HCT116 (cell line): ENCODE data around the gene ITGAE. TPM values are rescaled to one million over a fixed set of nuclear protein-coding genes. Genes with fewer than 3 reads are reported as not detected.

ENCODE experiments used
- ATAC-seq: fragments of 200-7000 bp; cut with Tn5 transposase; 2 replicates; pipeline ENCODE4 v1.9.1; 2020; ENCODE audit warnings: mild to moderate bottlenecking, moderate library complexity
- BruUV-seq: library from RNA; stranded (reverse); fragments of 400-500 nt; replicated peaks from 2 replicates; lab custom pipeline; 2021; lab: Mats Ljungman, UMichigan
- CTCF ChIA-PET: fragments of 300-600 bp; sonication (Branson Sonifier 250); formaldehyde crosslinking; loops from one replicate; lab custom pipeline; 2021; ENCODE audit warnings: antibody characterized with exemption; lab: Charles Lee
- POLR2A ChIA-PET: fragments of 300-600, 350-600 bp; sonication (Branson Sonifier 250); formaldehyde crosslinking; loops from one replicate; lab custom pipeline; 2021; ENCODE audit warnings: antibody characterized with exemption; lab: Charles Lee
- RAD21 ChIA-PET, 2 experiments: fragments of 300-600 bp; sonication (Branson Sonifier 250); formaldehyde crosslinking; loops; one replicate each; lab custom pipeline; 2023; ENCODE audit warnings: low total read pairs in 2 of 2; ENCODE audit not compliant: uncharacterized antibody in 2 of 2, unreplicated experiment in 2 of 2, low non-redundant PET in 1 of 2; lab: Charles Lee
- DNase-seq: peaks from one replicate; pipeline ENCODE4 v3.0.0-alpha.2; 2010; ENCODE audit warnings: low read depth, low spot score
- H2AFZ ChIP-seq: fragments of 200-600 bp; shearing (Covaris generic), sonication (generic); 2 replicates; pipeline ENCODE4 v1.6.1; 2017; ENCODE audit warnings: low read depth, mixed run types, mixed read lengths, antibody characterized with exemption, low read length; ENCODE audit not compliant: poor library complexity, severe bottlenecking
- H3K27ac ChIP-seq: 2 replicates; pipeline ENCODE4 v1.5.1; 2012; ENCODE audit warnings: low read depth, low read length
- H3K27me3 ChIP-seq: fragments of 200-600 bp; sonication (generic); 2 replicates; pipeline ENCODE4 v1.6.1; 2016; ENCODE audit warnings: mixed run types, low read length, mixed read lengths; ENCODE audit not compliant: insufficient read depth
- H3K36me3 ChIP-seq, 2 experiments: fragments of 200-500 bp in 1 of 2; fragments of 200-600 bp in 1 of 2; sonication (Bioruptor generic) in 1 of 2; sonication (generic) in 1 of 2; 2 replicates each; pipeline versions ENCODE4 v1.5.1 to v1.6.1; 2014 to 2016; ENCODE audit warnings: low read length in 2 of 2, inconsistent platforms in 1 of 2, mixed read lengths in 1 of 2, mixed run types in 1 of 2; ENCODE audit not compliant: insufficient read depth in 2 of 2, control insufficient read depth in 1 of 2
- H3K4me1 ChIP-seq, 2 experiments: fragments of 200-600 bp in 1 of 2; sonication (generic) in 1 of 2; 2 replicates each; pipeline versions ENCODE4 v1.5.1 to v1.6.1; 2012 to 2017; ENCODE audit warnings: low read length in 2 of 2, inconsistent platforms in 1 of 2, mild to moderate bottlenecking in 1 of 2, mixed read lengths in 1 of 2, mixed run types in 1 of 2, moderate library complexity in 1 of 2; ENCODE audit not compliant: insufficient read depth in 2 of 2, control insufficient read depth in 1 of 2
- H3K4me2 ChIP-seq: fragments of 200-600 bp; sonication (generic); 2 replicates; pipeline ENCODE4 v1.6.1; 2017; ENCODE audit warnings: mixed run types, low read length, mixed read lengths
- H3K4me3 ChIP-seq, 2 experiments: fragments of 200-600 bp in 1 of 2; sonication (generic) in 1 of 2; replicated peaks in 1 of 2; 2 replicates each; pipeline ENCODE4 v1.5.1; 2011 to 2016; ENCODE audit warnings: low read length in 2 of 2, control low read depth in 1 of 2, low read depth in 1 of 2, mild to moderate bottlenecking in 1 of 2, mixed read lengths in 1 of 2, mixed run types in 1 of 2
- H3K79me2 ChIP-seq: fragments of 200-600 bp; sonication (generic); 2 replicates; pipeline ENCODE4 v1.6.1; 2017; ENCODE audit warnings: mild to moderate bottlenecking, mixed run types, low read length, moderate library complexity, mixed read lengths; ENCODE audit not compliant: insufficient read depth
- H3K9ac ChIP-seq: fragments of 200-600 bp; sonication (generic); 2 replicates; pipeline ENCODE4 v1.6.1; 2016; ENCODE audit warnings: low read length, mixed read lengths
- H3K9me2 ChIP-seq: fragments of 200-600 bp; sonication (generic), shearing (Covaris generic); 2 replicates; pipeline ENCODE4 v1.6.1; 2017; ENCODE audit warnings: mixed run types, mild to moderate bottlenecking, moderate library complexity; ENCODE audit not compliant: insufficient read depth
- H3K9me3 ChIP-seq, 2 experiments: fragments of 200-500 bp in 1 of 2; fragments of 200-600 bp in 1 of 2; sonication (Bioruptor generic) in 1 of 2; sonication (generic) in 1 of 2; 2 replicates each; pipeline ENCODE4 v1.6.1; 2014 to 2017; ENCODE audit warnings: low read length in 2 of 2, mixed read lengths in 2 of 2, inconsistent platforms in 1 of 2, low read depth in 1 of 2, mild to moderate bottlenecking in 1 of 2, mixed run types in 1 of 2, moderate library complexity in 1 of 2; ENCODE audit not compliant: control insufficient read depth in 1 of 2, insufficient read depth in 1 of 2
- H4K20me1 ChIP-seq: fragments of 200-600 bp; sonication (generic), shearing (Covaris generic); 2 replicates; pipeline ENCODE4 v1.6.1; 2017; ENCODE audit warnings: mixed run types, mild to moderate bottlenecking, moderate library complexity; ENCODE audit not compliant: insufficient read depth
- CEBPB ChIP-seq: IDR thresholded peaks from 2 replicates; pipeline ENCODE4 v1.6.1; 2012; ENCODE audit warnings: low read depth
- EGR1 ChIP-seq: IDR thresholded peaks from 2 replicates; pipeline ENCODE4 v1.6.1; 2012; ENCODE audit warnings: low read depth
- ELF1 ChIP-seq: IDR thresholded peaks from 2 replicates; pipeline ENCODE4 v1.6.1; 2012; ENCODE audit warnings: low read depth, borderline replicate concordance
- EZH2 ChIP-seq: fragments of 200-600 bp; sonication (generic); IDR thresholded peaks from 2 replicates; pipeline ENCODE4 v1.6.1; 2017; ENCODE audit warnings: antibody characterized with exemption, mixed run types
- EZH2phosphoT487 ChIP-seq: fragments of 200-600 bp; IDR thresholded peaks from 2 replicates; pipeline ENCODE4 v1.6.1; 2018; ENCODE audit warnings: antibody characterized with exemption, borderline replicate concordance
- FOSL1 ChIP-seq: IDR thresholded peaks from 2 replicates; pipeline ENCODE4 v1.6.1; 2012; ENCODE audit warnings: low read depth
- JUND ChIP-seq: IDR thresholded peaks from 2 replicates; pipeline ENCODE4 v1.6.1; 2012
- POLR2A ChIP-seq: IDR thresholded peaks from 2 replicates; pipeline ENCODE4 v1.7.0; 2011; ENCODE audit warnings: borderline replicate concordance; ENCODE audit not compliant: insufficient read depth, insufficient read length; ENCODE audit errors: extremely low read depth
- YY1 ChIP-seq: IDR thresholded peaks from 2 replicates; pipeline ENCODE4 v1.6.1; 2011; ENCODE audit warnings: low read length, low read depth, moderate library complexity, mild to moderate bottlenecking; ENCODE audit not compliant: insufficient replicate concordance; ENCODE audit errors: extremely low read depth
- ZFX ChIP-seq: fragments of 450-650 bp; IDR thresholded peaks from 2 replicates; pipeline ENCODE4 v1.6.1; 2017
- intact Hi-C: fragments of 100-400 bp; cut with micrococcal nuclease; formaldehyde crosslinking; loops from 2 replicates; pipeline ENCODE4 v1.10.0; 2022
- total RNA-seq: library from RNA; stranded (reverse); gene quantifications from one replicate; pipeline ENCODE4 v1.2.1, GENCODE V29; 2021; ENCODE audit not compliant: unreplicated experiment
- TF ChIP-seq, protein P1 (sequence below): IDR thresholded peaks from 2 replicates; pipeline ENCODE4 v1.6.1; 2012
- TF ChIP-seq, protein P2 (sequence below): IDR thresholded peaks from 2 replicates; pipeline ENCODE4 v1.6.1; 2012; ENCODE audit warnings: low read depth

ITGAE gene
- total RNA-seq, 1 experiment from 2014 or later, result 19.9 TPM

DNA sequence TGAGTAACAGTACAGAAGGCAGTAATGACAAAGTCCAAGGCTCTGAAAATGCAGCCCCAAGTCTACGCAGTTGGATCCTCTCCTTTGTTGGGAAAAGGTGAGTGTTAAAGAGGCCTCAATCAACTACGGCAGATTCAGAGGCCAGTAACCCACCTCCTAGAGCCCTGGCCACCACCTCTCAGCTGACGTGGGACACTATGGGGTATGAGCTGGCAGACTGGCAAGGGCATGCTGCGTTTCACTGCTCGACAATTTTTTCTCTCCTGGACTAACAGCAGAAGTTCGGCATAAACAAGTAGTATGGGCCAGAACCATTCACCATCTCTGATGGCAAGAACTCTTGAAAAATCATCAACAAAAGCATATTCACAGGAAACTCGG lies 27.9 kb upstream of the ITGAE start:
- ATAC-seq (no peak), DNase-seq (no peak)
- intact Hi-C loops, result no loop called here
- no peak overlapping the region for H3K4me3 ChIP-seq
- H4K20me1 ChIP-seq, result no peaks in the 10 kb centered on the region
- ChIA-PET RAD21 (no interaction called here), CTCF (interaction anchor here (1.6 to 1.8 kb wide), 3 partner anchors 17 to 91 kb away, joined by 4 to 12 read pairs (median 7); partner anchors contain the start of gene NCBP3), POLR2A (no interaction called here)
- H3K9me3 ChIP-seq, result no peaks in the 10 kb centered on the region
- no TSS peak for BruUV-seq
- no peaks in the 10 kb centered on the region for H3K27me3 ChIP-seq
- H3K27ac ChIP-seq, result no peak overlapping the region
- H3K4me1 ChIP-seq, result no peaks in the 10 kb centered on the region
- H3K4me2 ChIP-seq, result no peak overlapping the region
- TF ChIP-seq ZFX, result no peak
- TF ChIP-seq POLR2A, result no peak
- TF ChIP-seq FOSL1, result no peak
- no peak for TF ChIP-seq EGR1
- TF ChIP-seq, protein P1, sequence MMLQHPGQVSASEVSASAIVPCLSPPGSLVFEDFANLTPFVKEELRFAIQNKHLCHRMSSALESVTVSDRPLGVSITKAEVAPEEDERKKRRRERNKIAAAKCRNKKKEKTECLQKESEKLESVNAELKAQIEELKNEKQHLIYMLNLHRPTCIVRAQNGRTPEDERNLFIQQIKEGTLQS, result no peak
- TF ChIP-seq YY1, result no peak
- no peak for TF ChIP-seq JUND
- no peak for TF ChIP-seq CEBPB
- TF ChIP-seq ELF1, result no peak
- TF ChIP-seq, protein P2, sequence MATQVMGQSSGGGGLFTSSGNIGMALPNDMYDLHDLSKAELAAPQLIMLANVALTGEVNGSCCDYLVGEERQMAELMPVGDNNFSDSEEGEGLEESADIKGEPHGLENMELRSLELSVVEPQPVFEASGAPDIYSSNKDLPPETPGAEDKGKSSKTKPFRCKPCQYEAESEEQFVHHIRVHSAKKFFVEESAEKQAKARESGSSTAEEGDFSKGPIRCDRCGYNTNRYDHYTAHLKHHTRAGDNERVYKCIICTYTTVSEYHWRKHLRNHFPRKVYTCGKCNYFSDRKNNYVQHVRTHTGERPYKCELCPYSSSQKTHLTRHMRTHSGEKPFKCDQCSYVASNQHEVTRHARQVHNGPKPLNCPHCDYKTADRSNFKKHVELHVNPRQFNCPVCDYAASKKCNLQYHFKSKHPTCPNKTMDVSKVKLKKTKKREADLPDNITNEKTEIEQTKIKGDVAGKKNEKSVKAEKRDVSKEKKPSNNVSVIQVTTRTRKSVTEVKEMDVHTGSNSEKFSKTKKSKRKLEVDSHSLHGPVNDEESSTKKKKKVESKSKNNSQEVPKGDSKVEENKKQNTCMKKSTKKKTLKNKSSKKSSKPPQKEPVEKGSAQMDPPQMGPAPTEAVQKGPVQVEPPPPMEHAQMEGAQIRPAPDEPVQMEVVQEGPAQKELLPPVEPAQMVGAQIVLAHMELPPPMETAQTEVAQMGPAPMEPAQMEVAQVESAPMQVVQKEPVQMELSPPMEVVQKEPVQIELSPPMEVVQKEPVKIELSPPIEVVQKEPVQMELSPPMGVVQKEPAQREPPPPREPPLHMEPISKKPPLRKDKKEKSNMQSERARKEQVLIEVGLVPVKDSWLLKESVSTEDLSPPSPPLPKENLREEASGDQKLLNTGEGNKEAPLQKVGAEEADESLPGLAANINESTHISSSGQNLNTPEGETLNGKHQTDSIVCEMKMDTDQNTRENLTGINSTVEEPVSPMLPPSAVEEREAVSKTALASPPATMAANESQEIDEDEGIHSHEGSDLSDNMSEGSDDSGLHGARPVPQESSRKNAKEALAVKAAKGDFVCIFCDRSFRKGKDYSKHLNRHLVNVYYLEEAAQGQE, result no peak
- TF ChIP-seq EZH2, result no peak
- TF ChIP-seq EZH2phosphoT487, result no peak
- no peak overlapping the region for H2AFZ ChIP-seq
- H3K36me3 ChIP-seq, result peaks cover 18 to 31% of the 10 kb centered on the region in 2 experiments
- no peak overlapping the region for H3K9ac ChIP-seq
- no peaks in the 10 kb centered on the region for H3K9me2 ChIP-seq
- H3K79me2 ChIP-seq, result peaks cover 20% of the 10 kb centered on the region; the same call in 1 of the 2 replicates
